HEK293T (cell line): ENCODE results near the gene CSTA.

Source experiments
- ARNT ChIP-seq: fragments of 450-650 bp; IDR thresholded peaks from 2 replicates; pipeline ENCODE4 v1.6.1; 2017; ENCODE audit warnings: mild to moderate bottlenecking
- NFRKB ChIP-seq: fragments of 450-650 bp; IDR thresholded peaks from 2 replicates; pipeline ENCODE4 v1.6.1; 2016; ENCODE audit warnings: mild to moderate bottlenecking, moderate library complexity

- no peak for TF ChIP-seq NFRKB
- TF ChIP-seq ARNT = no peak
Observed at GRCh38 chr3:122299215-122299614, 25.8 kb upstream of the CSTA start.
